Midbrain (tissue), 1 donor: ENCODE results near the gene LSM3.

Source experiments
- DNase-seq: peaks from one replicate; lab custom pipeline; 2025; lab: John Stamatoyannopoulos, UW

The LSM3 gene

GRCh38 chr3:14242490-14243311 lies 64.1 kb downstream of the LSM3 start:
- DNase-seq, result no peak

GRCh38 chr3:14243782-14244181 lies 65.2 kb downstream of the LSM3 start:
- no peak for DNase-seq

GRCh38 chr3:14244521-14245247 lies 66.1 kb downstream of the LSM3 start:
- no peak for DNase-seq

GRCh38 chr3:14245248-14245639 lies 66.6 kb downstream of the LSM3 start:
- DNase-seq, result no peak

- DNase-seq, result no peak
Measured at GRCh38 chr3:14245822-14246221, 67.2 kb downstream of the LSM3 start.

DNA sequence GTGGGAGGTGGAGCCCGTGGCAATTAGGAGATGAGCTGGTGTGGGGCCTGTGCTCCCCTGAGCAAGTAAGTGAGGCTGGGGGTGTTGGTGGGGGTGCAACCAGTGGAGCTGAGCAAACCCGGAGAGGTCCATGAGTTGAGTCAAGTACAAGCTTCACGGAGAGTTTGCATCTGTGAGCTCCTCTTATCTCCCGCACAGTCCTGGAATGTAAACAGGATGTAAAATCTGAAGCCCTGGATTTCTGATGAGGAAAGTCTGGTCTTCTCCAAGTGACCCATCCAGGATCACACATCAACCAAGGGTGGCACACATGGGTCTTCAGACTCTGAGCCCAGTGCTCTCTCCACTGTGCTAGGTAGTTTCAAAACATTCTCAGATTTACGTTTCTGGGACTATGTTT lies 67.8 kb downstream of the LSM3 start:
- DNase-seq, result no peak

GRCh38 chr3:14248477-14248848 lies 69.8 kb downstream of the LSM3 start:
- DNase-seq, result no peak

GRCh38 chr3:14248849-14249523 lies 70.4 kb downstream of the LSM3 start:
- DNase-seq, result peak; percentile 44
